ENCODE results near the gene PRKCD.

The PRKCD gene

GRCh38 chr3:53171827-53172505 is 11.0 kb downstream of the PRKCD start:
- DNase-seq, result no peak

GRCh38 chr3:53173107-53173506 is 12.1 kb downstream of the PRKCD start:
- no peak for DNase-seq

- no peak for DNase-seq
Measured at GRCh38 chr3:53174346-53175250, 13.6 kb downstream of the PRKCD start.

- no peak for DNase-seq
Measured at GRCh38 chr3:53175613-53176540, 14.9 kb downstream of the PRKCD start.

GRCh38 chr3:53178246-53178645 is 17.2 kb downstream of the PRKCD start:
- DNase-seq, result no peak

GRCh38 chr3:53179580-53179979 is 18.6 kb downstream of the PRKCD start:
- DNase-seq, result no peak

- DNase-seq, result no peak
Measured at GRCh38 chr3:53180305-53181023, 19.5 kb downstream of the PRKCD start.

GRCh38 chr3:53181024-53181371 is 20.0 kb downstream of the PRKCD start:
- DNase-seq, result no peak

- no peak for DNase-seq
Measured at GRCh38 chr3:53181528-53181927, 20.5 kb downstream of the PRKCD start.

- no peak for DNase-seq
Measured at GRCh38 chr3:53182764-53183355, 21.9 kb downstream of the PRKCD start.

GRCh38 chr3:53183514-53183913 is 22.5 kb downstream of the PRKCD start:
- DNase-seq, result no peak

GRCh38 chr3:53184701-53185100 is 23.7 kb downstream of the PRKCD start:
- DNase-seq, result no peak

GRCh38 chr3:53185761-53186465 is 24.9 kb downstream of the PRKCD start:
- DNase-seq, result no peak

GRCh38 chr3:53186726-53187125 is 25.7 kb downstream of the PRKCD start:
- no peak for DNase-seq

GRCh38 chr3:53187430-53187829 is 26.4 kb downstream of the PRKCD start:
- no peak for DNase-seq

GRCh38 chr3:53188136-53188685 is 27.2 kb downstream of the PRKCD start:
- DNase-seq, result no peak

- DNase-seq, result no peak
Measured at GRCh38 chr3:53188720-53189119, 27.7 kb downstream of the PRKCD start.

- DNase-seq, result no peak
Measured at GRCh38 chr3:53189276-53189675, 28.3 kb downstream of the PRKCD start.

- DNase-seq, result no peak
Measured at GRCh38 chr3:53190659-53191058, 29.6 kb downstream of the PRKCD start.

- DNase-seq, result no peak
Measured at GRCh38 chr3:53191836-53192480, 30.9 kb downstream of the PRKCD start.

- no peak for DNase-seq
Measured at GRCh38 chr3:53192608-53193007, 31.6 kb downstream of the PRKCD start.
